ENCODE measurements around the gene KIF21B. TPM values are rescaled to one million over a fixed set of nuclear protein-coding genes. Genes with fewer than 3 reads are reported as not detected.

Gene KIF21B
- total and polyA plus RNA-seq, 9 of the 15 experiments (the other 6 are each of a cell fraction or from before 2014, with no cell fraction given) = 0.46 to 13.4 (median 5.9) TPM

- no peak for TF ChIP-seq MCM2 (IDR thresholded peaks at IDR 0.05; ENCODE audit: low read depth)
- no peak for TF ChIP-seq SIN3B (IDR thresholded peaks at IDR 0.05; ENCODE audit: low read depth)
- no peak for TF ChIP-seq ZKSCAN1 (IDR thresholded peaks at IDR 0.05; ENCODE audit: low read depth, low read length)
- TF ChIP-seq ZNF561 (CRISPR knock-in tag; conservative IDR thresholded peaks at IDR 0.05) = no peak
- no peak for TF ChIP-seq RB1 (IDR thresholded peaks at IDR 0.05; ENCODE audit: low read depth)
- TF ChIP-seq, protein P1, sequence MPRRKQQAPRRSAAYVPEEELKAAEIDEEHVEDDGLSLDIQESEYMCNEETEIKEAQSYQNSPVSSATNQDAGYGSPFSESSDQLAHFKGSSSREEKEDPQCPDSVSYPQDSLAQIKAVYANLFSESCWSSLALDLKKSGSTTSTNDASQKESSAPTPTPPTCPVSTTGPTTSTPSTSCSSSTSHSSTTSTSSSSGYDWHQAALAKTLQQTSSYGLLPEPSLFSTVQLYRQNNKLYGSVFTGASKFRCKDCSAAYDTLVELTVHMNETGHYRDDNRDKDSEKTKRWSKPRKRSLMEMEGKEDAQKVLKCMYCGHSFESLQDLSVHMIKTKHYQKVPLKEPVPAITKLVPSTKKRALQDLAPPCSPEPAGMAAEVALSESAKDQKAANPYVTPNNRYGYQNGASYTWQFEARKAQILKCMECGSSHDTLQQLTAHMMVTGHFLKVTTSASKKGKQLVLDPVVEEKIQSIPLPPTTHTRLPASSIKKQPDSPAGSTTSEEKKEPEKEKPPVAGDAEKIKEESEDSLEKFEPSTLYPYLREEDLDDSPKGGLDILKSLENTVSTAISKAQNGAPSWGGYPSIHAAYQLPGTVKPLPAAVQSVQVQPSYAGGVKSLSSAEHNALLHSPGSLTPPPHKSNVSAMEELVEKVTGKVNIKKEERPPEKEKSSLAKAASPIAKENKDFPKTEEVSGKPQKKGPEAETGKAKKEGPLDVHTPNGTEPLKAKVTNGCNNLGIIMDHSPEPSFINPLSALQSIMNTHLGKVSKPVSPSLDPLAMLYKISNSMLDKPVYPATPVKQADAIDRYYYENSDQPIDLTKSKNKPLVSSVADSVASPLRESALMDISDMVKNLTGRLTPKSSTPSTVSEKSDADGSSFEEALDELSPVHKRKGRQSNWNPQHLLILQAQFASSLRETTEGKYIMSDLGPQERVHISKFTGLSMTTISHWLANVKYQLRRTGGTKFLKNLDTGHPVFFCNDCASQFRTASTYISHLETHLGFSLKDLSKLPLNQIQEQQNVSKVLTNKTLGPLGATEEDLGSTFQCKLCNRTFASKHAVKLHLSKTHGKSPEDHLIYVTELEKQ (CRISPR knock-in tag; IDR thresholded peaks at IDR 0.05) = no peak
- TF ChIP-seq ATF3 (IDR thresholded peaks at IDR 0.05) = peak; percentile 88
- peak; percentile 59; the same call in 1 of the 2 replicates for TF ChIP-seq ATF3 (CRISPR knock-in tag; conservative IDR thresholded peaks at IDR 0.05)
- TF ChIP-seq, protein P2, sequence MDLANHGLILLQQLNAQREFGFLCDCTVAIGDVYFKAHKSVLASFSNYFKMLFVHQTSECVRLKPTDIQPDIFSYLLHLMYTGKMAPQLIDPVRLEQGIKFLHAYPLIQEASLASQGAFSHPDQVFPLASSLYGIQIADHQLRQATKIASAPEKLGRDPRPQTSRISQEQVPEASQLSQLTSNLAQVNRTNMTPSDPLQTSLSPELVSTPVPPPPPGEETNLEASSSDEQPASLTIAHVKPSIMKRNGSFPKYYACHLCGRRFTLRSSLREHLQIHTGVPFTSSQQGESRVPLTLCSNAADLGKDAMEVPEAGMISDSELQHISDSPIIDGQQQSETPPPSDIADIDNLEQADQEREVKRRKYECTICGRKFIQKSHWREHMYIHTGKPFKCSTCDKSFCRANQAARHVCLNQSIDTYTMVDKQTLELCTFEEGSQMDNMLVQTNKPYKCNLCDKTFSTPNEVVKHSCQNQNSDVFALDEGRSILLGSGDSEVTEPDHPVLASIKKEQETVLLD (IDR thresholded peaks at IDR 0.05) = no peak; the same call in 1 of the 2 replicates
- TF ChIP-seq ZNF408 (CRISPR knock-in tag; IDR thresholded peaks at IDR 0.05; ENCODE audit: low read depth) = no peak
- TF ChIP-seq ZC3H4 (CRISPR knock-in tag; IDR thresholded peaks at IDR 0.05; ENCODE audit: borderline replicate concordance) = no peak
- no peak for TF ChIP-seq ZNF224 (CRISPR knock-in tag; IDR thresholded peaks at IDR 0.05)
- no peak for TF ChIP-seq MAFK (IDR thresholded peaks at IDR 0.05; ENCODE audit: low read length)
- TF ChIP-seq SMAD4 (CRISPR knock-in tag; conservative IDR thresholded peaks at IDR 0.05) = peak; percentile 52; the same call in 1 of the 2 replicates
- TF ChIP-seq ERF (CRISPR knock-in tag; IDR thresholded peaks at IDR 0.05) = no peak
- no peak for TF ChIP-seq POU5F1 (IDR thresholded peaks at IDR 0.05; ENCODE audit: borderline replicate concordance, low read depth, low read length, partially characterized antibody)
- TF ChIP-seq, protein P3, sequence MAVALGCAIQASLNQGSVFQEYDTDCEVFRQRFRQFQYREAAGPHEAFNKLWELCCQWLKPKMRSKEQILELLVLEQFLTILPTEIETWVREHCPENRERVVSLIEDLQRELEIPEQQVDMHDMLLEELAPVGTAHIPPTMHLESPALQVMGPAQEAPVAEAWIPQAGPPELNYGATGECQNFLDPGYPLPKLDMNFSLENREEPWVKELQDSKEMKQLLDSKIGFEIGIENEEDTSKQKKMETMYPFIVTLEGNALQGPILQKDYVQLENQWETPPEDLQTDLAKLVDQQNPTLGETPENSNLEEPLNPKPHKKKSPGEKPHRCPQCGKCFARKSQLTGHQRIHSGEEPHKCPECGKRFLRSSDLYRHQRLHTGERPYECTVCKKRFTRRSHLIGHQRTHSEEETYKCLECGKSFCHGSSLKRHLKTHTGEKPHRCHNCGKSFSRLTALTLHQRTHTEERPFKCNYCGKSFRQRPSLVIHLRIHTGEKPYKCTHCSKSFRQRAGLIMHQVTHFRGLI (CRISPR knock-in tag; IDR thresholded peaks at IDR 0.05) = no peak
- TF ChIP-seq POLR2H (tag; IDR thresholded peaks at IDR 0.05; ENCODE audit: low read depth) = no peak
- TF ChIP-seq SOX6 (IDR thresholded peaks at IDR 0.05) = peak; percentile 35; the same call in 1 of the 2 replicates
- TF ChIP-seq MYBL2 (IDR thresholded peaks at IDR 0.05; ENCODE audit: low read depth) = peak; percentile 62; the same call in 1 of the 2 replicates
- no peak for TF ChIP-seq MYBL2 (CRISPR knock-in tag; IDR thresholded peaks at IDR 0.05; ENCODE audit: borderline replicate concordance)
- 0 out of 4 replicates have a peak, but pooled peaks of 1 of the 2 experiments have one; percentile 42 for TF ChIP-seq TEAD1 (CRISPR knock-in tag; IDR thresholded peaks at IDR 0.05)
Observed at GRCh38 chr1:201019321-201019977, 4.1 kb downstream of the KIF21B start (continued).
